Natural killer cell (primary cell): ENCODE data around the gene GATAD1. TPM values are rescaled to one million over a fixed set of nuclear protein-coding genes. Genes with fewer than 3 reads are reported as not detected.
"Not testable (repeated sequence)": the region's sequence is repeated elsewhere in the genome, so short reads cannot be mapped to it uniquely, and the experiment has no call there.

Experiments
- ATAC-seq, 3 donors: fragments of 150-1000 bp in 2 of 3; fragments of 200-7000 bp in 1 of 3; cut with Tn5 transposase; 1 replicate in 1 of 3; 2 replicates in 2 of 3; pipeline ENCODE4 v1.10.0; 2021; ENCODE audit warnings: mild to moderate bottlenecking in 2 of 3, moderate library complexity in 2 of 3
- DNase-seq, 2 donors: peaks; one replicate each; pipeline versions ENCODE4 v3.0.0 to v3.0.0-alpha.2; 2013 to 2021; ENCODE audit warnings: mixed read lengths in 1 of 2
- H3K27ac ChIP-seq: one replicate; pipeline ENCODE4 v1.5.1; 2013; ENCODE audit warnings: mild to moderate bottlenecking, low read length
- H3K27me3 ChIP-seq: one replicate; pipeline ENCODE4 v1.6.1; 2013; ENCODE audit warnings: low read length; ENCODE audit not compliant: control insufficient read depth, insufficient read depth
- H3K36me3 ChIP-seq: one replicate; pipeline ENCODE4 v1.6.1; 2013; ENCODE audit warnings: low read length; ENCODE audit not compliant: control insufficient read depth, insufficient read depth
- H3K4me1 ChIP-seq: one replicate; pipeline ENCODE4 v1.6.1; 2013; ENCODE audit warnings: low read length; ENCODE audit not compliant: control insufficient read depth, insufficient read depth
- H3K4me3 ChIP-seq: one replicate; pipeline ENCODE4 v1.5.1; 2013; ENCODE audit warnings: low read length
- H3K9me3 ChIP-seq: one replicate; pipeline ENCODE4 v1.6.1; 2013; ENCODE audit warnings: low read length; ENCODE audit not compliant: control insufficient read depth, insufficient read depth
- H3K27ac Mint-ChIP-seq, 2 donors: one replicate each; pipeline ENCODE4 v1.8.0; 2022; ENCODE audit warnings: mild to moderate bottlenecking in 2 of 2, mixed read lengths in 2 of 2, moderate library complexity in 1 of 2
- H3K27me3 Mint-ChIP-seq, 2 donors: one replicate each; pipeline ENCODE4 v1.8.0; 2022; ENCODE audit warnings: low read depth in 2 of 2, mixed read lengths in 2 of 2
- H3K36me3 Mint-ChIP-seq: one replicate; pipeline ENCODE4 v1.8.0; 2022; ENCODE audit warnings: mixed read lengths
- H3K4me1 Mint-ChIP-seq, 2 donors: one replicate each; pipeline ENCODE4 v1.8.0; 2022; ENCODE audit warnings: mixed read lengths in 2 of 2
- H3K4me3 Mint-ChIP-seq: one replicate; pipeline ENCODE4 v1.8.0; 2022; ENCODE audit warnings: mild to moderate bottlenecking, moderate library complexity, mixed read lengths
- H3K9me3 Mint-ChIP-seq, 2 donors: one replicate each; pipeline ENCODE4 v1.8.0; 2022; ENCODE audit warnings: mixed read lengths in 2 of 2
- CTCF ChIP-seq: fragments of 200-600 bp; IDR thresholded peaks from one replicate; pipeline ENCODE4 v1.8.0; 2022; ENCODE audit warnings: antibody characterized with exemption
- WGBS: methylation state at CpG from one replicate; pipeline ENCODE4 v1.1.7; 2013; ENCODE audit warnings: missing lambda C conversion rate; ENCODE audit not compliant: insufficient coverage; 5-methylcytosine and 5-hydroxymethylcytosine counted together
- intact Hi-C: fragments of 100-400 bp; cut with micrococcal nuclease; formaldehyde crosslinking; loops from one replicate; pipeline ENCODE4 v1.14.2; 2022
- total RNA-seq, 4 donors: library from RNA; stranded (reverse); fragments of 120-200 nt in 1 of 4; gene quantifications; one replicate each; pipeline versions ENCODE4 v1.2.3 to v1.2.4, GENCODE V29; 2013 to 2022

Gene GATAD1
- total RNA-seq, 3 donors from 2014 or later (not counting 1 experiment from before 2014, with no cell fraction given) = 32.5 to 43.3 (median 35.0) TPM

GRCh38 chr7:92477681-92478080, 30.4 kb downstream of the GATAD1 start, which contains the start of gene ERVW-1:
Gene ERVW-1, minus strand, starts transcription at chr7:92477946. Its CDS starts 7,565 bp downstream, at chr7:92470381.
- DNase-seq, H3K9me3 Mint-ChIP-seq, H3K27ac ChIP-seq, H3K9me3 ChIP-seq, H3K4me3 ChIP-seq, H3K4me3 Mint-ChIP-seq, H3K4me1 Mint-ChIP-seq, H3K27ac Mint-ChIP-seq, H3K36me3 ChIP-seq, intact Hi-C loops, H3K4me1 ChIP-seq, H3K27me3 ChIP-seq, H3K27me3 Mint-ChIP-seq, ATAC-seq, H3K36me3 Mint-ChIP-seq: not testable (repeated sequence)
- 95% methylated on average over 9 of the region's 11 CpGs for WGBS

DNA sequence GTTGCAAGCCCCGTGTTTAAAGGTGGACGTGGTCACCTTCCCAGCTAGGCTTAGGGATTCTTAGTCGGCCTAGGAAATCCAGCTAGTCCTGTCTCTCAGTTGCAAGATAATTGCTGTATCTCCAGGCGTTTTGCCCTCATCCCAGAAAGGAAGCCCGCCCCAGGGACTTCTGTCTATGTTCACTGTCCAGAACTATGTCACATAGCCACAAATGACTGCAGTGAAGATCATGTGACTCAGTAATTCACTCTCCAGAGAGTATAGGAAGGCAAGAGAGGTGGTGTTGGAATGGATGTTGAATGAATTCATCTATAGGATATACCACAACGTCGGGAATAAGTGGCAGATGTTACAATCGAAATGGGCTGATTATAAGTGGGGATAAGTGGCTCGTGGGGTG, 30.8 kb downstream of the GATAD1 start:
- H3K27me3 Mint-ChIP-seq = no peaks in the 10 kb centered on the region
- intact Hi-C loops = no loop called here
- no peak overlapping the region for H3K27ac Mint-ChIP-seq
- no peak for TF ChIP-seq CTCF
- ATAC-seq = no peak
- no peak overlapping the region for H3K27ac ChIP-seq
- no peak overlapping the region for H3K4me3 Mint-ChIP-seq
- H3K4me3 ChIP-seq = no peak overlapping the region
- no peaks in the 10 kb centered on the region for H3K36me3 ChIP-seq
- no peaks in the 10 kb centered on the region for H3K27me3 ChIP-seq
- H3K9me3 Mint-ChIP-seq = no peaks in the 10 kb centered on the region
- 94% methylated on average over 9 of the region's 9 CpGs for WGBS
- no peaks in the 10 kb centered on the region for H3K9me3 ChIP-seq
- no peaks in the 10 kb centered on the region for H3K4me1 Mint-ChIP-seq
- no peaks in the 10 kb centered on the region for H3K4me1 ChIP-seq
- DNase-seq = no peak
- no peaks in the 10 kb centered on the region for H3K36me3 Mint-ChIP-seq

GRCh38 chr7:92478711-92479110, 31.4 kb downstream of the GATAD1 start:
- H3K27ac ChIP-seq = no peak overlapping the region
- no peak overlapping the region for H3K4me3 ChIP-seq
- no peak overlapping the region for H3K4me3 Mint-ChIP-seq
- H3K27me3 Mint-ChIP-seq = no peaks in the 10 kb centered on the region
- no peaks in the 10 kb centered on the region for H3K4me1 ChIP-seq
- WGBS = 91% methylated on average over 4 of the region's 4 CpGs
- intact Hi-C loops = no loop called here
- H3K9me3 ChIP-seq = no peaks in the 10 kb centered on the region
- no peak for ATAC-seq
- no peak overlapping the region for H3K27ac Mint-ChIP-seq
- H3K9me3 Mint-ChIP-seq = no peaks in the 10 kb centered on the region
- no peak for DNase-seq
- no peaks in the 10 kb centered on the region for H3K36me3 ChIP-seq
- no peaks in the 10 kb centered on the region for H3K4me1 Mint-ChIP-seq
- no peak for TF ChIP-seq CTCF
- no peaks in the 10 kb centered on the region for H3K27me3 ChIP-seq
- no peaks in the 10 kb centered on the region for H3K36me3 Mint-ChIP-seq

- H3K27me3 Mint-ChIP-seq, H3K27ac ChIP-seq, H3K36me3 Mint-ChIP-seq, H3K4me3 Mint-ChIP-seq, H3K27me3 ChIP-seq, ATAC-seq, H3K27ac Mint-ChIP-seq, H3K4me1 ChIP-seq, H3K9me3 Mint-ChIP-seq, H3K9me3 ChIP-seq, intact Hi-C loops, H3K4me3 ChIP-seq, H3K36me3 ChIP-seq, DNase-seq, H3K4me1 Mint-ChIP-seq: not testable (repeated sequence)
- 92% methylated on average over 4 of the region's 4 CpGs for WGBS
Observed at GRCh38 chr7:92479146-92479545, 31.9 kb downstream of the GATAD1 start.

- H3K9me3 Mint-ChIP-seq, H3K27me3 ChIP-seq, H3K27ac ChIP-seq, H3K4me1 ChIP-seq, H3K4me1 Mint-ChIP-seq, H3K27ac Mint-ChIP-seq, ATAC-seq, H3K4me3 ChIP-seq, H3K9me3 ChIP-seq, H3K36me3 Mint-ChIP-seq, H3K27me3 Mint-ChIP-seq, DNase-seq, intact Hi-C loops, H3K4me3 Mint-ChIP-seq: not testable (repeated sequence)
- H3K36me3 ChIP-seq = peaks cover 30% of the 10 kb centered on the region
- 93% methylated on average over 6 of the region's 6 CpGs for WGBS
Observed at GRCh38 chr7:92483624-92484023, 36.3 kb downstream of the GATAD1 start.

DNA sequence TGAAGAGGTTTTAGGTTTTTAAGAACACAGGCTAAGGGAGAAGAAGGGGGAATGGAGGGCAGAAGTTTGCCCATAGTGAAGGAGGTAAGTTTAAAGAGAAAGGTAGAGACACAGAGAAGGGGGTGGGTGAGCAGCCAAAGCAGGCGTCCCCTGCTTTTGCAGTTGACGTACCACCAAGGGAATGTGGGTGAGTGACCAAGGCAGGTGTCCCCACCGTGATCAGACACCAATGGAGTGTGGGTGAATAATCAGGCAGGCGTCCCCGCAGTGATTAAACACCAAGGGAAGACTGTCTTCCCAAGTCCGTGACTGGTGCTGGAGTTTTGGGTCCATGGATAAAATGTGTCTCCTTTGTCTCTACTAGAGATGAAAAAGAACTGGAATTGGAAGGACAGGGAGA, 36.9 kb downstream of the GATAD1 start:
- H3K4me1 Mint-ChIP-seq, H3K4me1 ChIP-seq, H3K9me3 ChIP-seq, H3K27me3 Mint-ChIP-seq, H3K36me3 Mint-ChIP-seq, ATAC-seq, H3K27ac Mint-ChIP-seq, H3K4me3 ChIP-seq, DNase-seq, H3K27ac ChIP-seq, H3K27me3 ChIP-seq, H3K4me3 Mint-ChIP-seq, intact Hi-C loops, H3K9me3 Mint-ChIP-seq: not testable (repeated sequence)
- peaks cover 35% of the 10 kb centered on the region for H3K36me3 ChIP-seq
- 99% methylated on average over 6 of the region's 6 CpGs for WGBS
